ENCODE measurements around the gene GJB3. TPM values are rescaled to one million over a fixed set of nuclear protein-coding genes. Genes with fewer than 3 reads are reported as not detected.

GJB3 gene
- total RNA-seq, 4 donors from 2014 or later, result 1.0 to 4.7 TPM; not detected in 2

- Histone ChIP-seq H3K27ac (no peak overlapping the region), H3K9me3 (no peaks in the 10 kb centered on the region), H3K4me1 (peaks cover 0 to 9% of the 10 kb centered on the region in 2 donors), H3K27me3 (peaks cover 8 to 25% of the 10 kb centered on the region in 2 donors), H3K4me3 (no peak overlapping the region), H3K36me3 (no peaks in the 10 kb centered on the region)
- intact Hi-C loops (cut with DNase I; ENCODE audit: low total_unique reads), result no loop called here
- no peak for TF ChIP-seq CTCF (IDR thresholded peaks at IDR 0.05)
- no peak for TF ChIP-seq POLR2A (IDR thresholded peaks at IDR 0.05)
- DNase-seq, result no peak
These were observed 3.3 kb upstream of the GJB3 start for GRCh38 chr1:34777519-34778321.

- H3K36me3 ChIP-seq, result no peaks in the 10 kb centered on the region
- intact Hi-C loops (cut with DNase I; ENCODE audit: low total_unique reads), result no loop called here
- TF ChIP-seq POLR2A (IDR thresholded peaks at IDR 0.05) (no peak), CTCF (IDR thresholded peaks at IDR 0.05) (no peak)
- H3K27ac ChIP-seq, result no peak overlapping the region
- no peaks in the 10 kb centered on the region for H3K9me3 ChIP-seq
- no peak for DNase-seq
- H3K4me1 ChIP-seq, result peaks cover 0 to 9% of the 10 kb centered on the region in 2 donors
- H3K4me3 ChIP-seq, result no peak overlapping the region
- peaks cover 8 to 28% of the 10 kb centered on the region in 2 donors for H3K27me3 ChIP-seq
These were observed 2.6 kb upstream of the GJB3 start for GRCh38 chr1:34778381-34778780.

- Histone ChIP-seq H3K27me3 (peaks cover 8 to 28% of the 10 kb centered on the region in 2 donors), H3K4me3 (no peak overlapping the region), H3K9me3 (no peaks in the 10 kb centered on the region), H3K36me3 (no peaks in the 10 kb centered on the region), H3K27ac (no peak overlapping the region), H3K4me1 (peaks cover 0 to 9% of the 10 kb centered on the region in 2 donors)
- TF ChIP-seq POLR2A (IDR thresholded peaks at IDR 0.05) (no peak), CTCF (IDR thresholded peaks at IDR 0.05) (no peak)
- DNase-seq, result no peak
- intact Hi-C loops (cut with DNase I; ENCODE audit: low total_unique reads), result no loop called here
These were observed 2.0 kb upstream of the GJB3 start for GRCh38 chr1:34779005-34779404.

GRCh38 chr1:34779526-34779925 is 1.5 kb upstream of the GJB3 start:
- TF ChIP-seq POLR2A (IDR thresholded peaks at IDR 0.05) (no peak), CTCF (IDR thresholded peaks at IDR 0.05) (no peak)
- Histone ChIP-seq H3K4me3 (no peak overlapping the region), H3K9me3 (no peaks in the 10 kb centered on the region)

GRCh38 chr1:34779962-34780361 is 1.1 kb upstream of the GJB3 start:
- DNase-seq, result no peak
- peaks cover 8 to 28% of the 10 kb centered on the region in 2 donors for H3K27me3 ChIP-seq

More at GRCh38 chr1:34779526-34779925, 1.5 kb upstream of the GJB3 start:
- Histone ChIP-seq H3K27me3 (peaks cover 8 to 28% of the 10 kb centered on the region in 2 donors), H3K27ac (no peak overlapping the region), H3K36me3 (no peaks in the 10 kb centered on the region), H3K4me1 (peaks cover 0 to 9% of the 10 kb centered on the region in 2 donors)
- intact Hi-C loops (cut with DNase I; ENCODE audit: low total_unique reads), result no loop called here
- DNase-seq, result no peak

More at GRCh38 chr1:34779962-34780361, 1.1 kb upstream of the GJB3 start:
- no peak for TF ChIP-seq CTCF (IDR thresholded peaks at IDR 0.05)
- TF ChIP-seq POLR2A (IDR thresholded peaks at IDR 0.05), result no peak
- Histone ChIP-seq H3K4me1 (peaks cover 0 to 9% of the 10 kb centered on the region in 2 donors), H3K4me3 (no peak overlapping the region), H3K9me3 (no peaks in the 10 kb centered on the region), H3K27ac (no peak overlapping the region), H3K36me3 (no peaks in the 10 kb centered on the region)
- intact Hi-C loops (cut with DNase I; ENCODE audit: low total_unique reads), result no loop called here
